SH-SY5Y (cell line): ENCODE results near the gene MED9.

Experiments used
- GATA2 ChIP-seq: IDR thresholded peaks from 2 replicates; pipeline ENCODE4 v1.6.1; 2011; ENCODE audit warnings: mild to moderate bottlenecking, low read depth, low read length
- GATA3 ChIP-seq: IDR thresholded peaks from 2 replicates; pipeline ENCODE4 v1.6.1; 2011; ENCODE audit warnings: low read depth, mild to moderate bottlenecking, low read length, moderate library complexity

MED9 gene

GRCh38 chr17:17476865-17477467 lies at the start of gene MED9:
MED9 (plus strand) TSS chr17:17477000; CDS start chr17:17477042, 42 bp downstream.
- TF ChIP-seq GATA3 (no peak), GATA2 (no peak)

GRCh38 chr17:17429222-17429621 lies 47.6 kb upstream of the MED9 start:
- TF ChIP-seq GATA3, result no peak
- TF ChIP-seq GATA2, result no peak

GRCh38 chr17:17431605-17432004 lies 45.2 kb upstream of the MED9 start:
- TF ChIP-seq GATA2, result no peak
- TF ChIP-seq GATA3, result no peak

- no peak for TF ChIP-seq GATA2
- TF ChIP-seq GATA3, result no peak
Measured at GRCh38 chr17:17433000-17433703, 43.6 kb upstream of the MED9 start.

- TF ChIP-seq GATA2, result no peak
- no peak for TF ChIP-seq GATA3
Measured at GRCh38 chr17:17434477-17434876, 42.3 kb upstream of the MED9 start.

GRCh38 chr17:17435323-17435722 lies 41.5 kb upstream of the MED9 start:
- TF ChIP-seq GATA3, result no peak
- no peak for TF ChIP-seq GATA2

GRCh38 chr17:17437461-17437860 lies 39.3 kb upstream of the MED9 start:
- no peak for TF ChIP-seq GATA2
- no peak for TF ChIP-seq GATA3

GRCh38 chr17:17437893-17438292 lies 38.9 kb upstream of the MED9 start:
- TF ChIP-seq GATA2, result no peak
- TF ChIP-seq GATA3, result no peak

GRCh38 chr17:17440010-17440843 lies 36.6 kb upstream of the MED9 start:
- no peak for TF ChIP-seq GATA2
- no peak for TF ChIP-seq GATA3

- no peak for TF ChIP-seq GATA3
- no peak for TF ChIP-seq GATA2
Measured at GRCh38 chr17:17440938-17441675, 35.7 kb upstream of the MED9 start.

GRCh38 chr17:17443173-17443572 lies 33.6 kb upstream of the MED9 start:
- no peak for TF ChIP-seq GATA2
- TF ChIP-seq GATA3, result no peak

- TF ChIP-seq GATA2, result no peak
- no peak for TF ChIP-seq GATA3
Measured at GRCh38 chr17:17445296-17445924, 31.4 kb upstream of the MED9 start.

- TF ChIP-seq GATA3, result no peak
- TF ChIP-seq GATA2, result no peak
Measured at GRCh38 chr17:17445925-17446665, 30.7 kb upstream of the MED9 start.
